Measurements from ENCODE around the gene SLC6A1.

The SLC6A1 gene

GRCh38 chr3:11014253-11014652, 21.7 kb downstream of the SLC6A1 start:
- H3K27me3 ChIP-seq (replicated peaks; ENCODE audit: insufficient read depth, low read length): peaks cover 57% of the 10 kb centered on the region
- no peak overlapping the region for H3K4me3 ChIP-seq (ENCODE audit: low read length)
- no peaks in the 10 kb centered on the region for H3K79me2 ChIP-seq (ENCODE audit: low read length)
- no peaks in the 10 kb centered on the region for H3K9me3 ChIP-seq (replicated peaks; ENCODE audit: insufficient read depth, low read length)
- H3K9me2 ChIP-seq (replicated peaks; ENCODE audit: insufficient read depth, low read length): no peaks in the 10 kb centered on the region
- H2AFZ ChIP-seq (ENCODE audit: low read length): no peak overlapping the region
- H3K4me1 ChIP-seq (ENCODE audit: low read length): no peaks in the 10 kb centered on the region
- DNase-seq: no peak
- H3F3A ChIP-seq (ENCODE audit: insufficient read depth, low read length): no peaks in the 10 kb centered on the region
- H4K20me1 ChIP-seq (ENCODE audit: insufficient read depth, low read length): no peaks in the 10 kb centered on the region
- H3K36me3 ChIP-seq (replicated peaks; ENCODE audit: insufficient read depth, low read length): no peaks in the 10 kb centered on the region
- no peak overlapping the region for H3K27ac ChIP-seq (ENCODE audit: low read length)
- TF ChIP-seq EZH2 (optimal IDR thresholded peaks at IDR 0.05; ENCODE audit: low read depth, low read length) (no peak), CTCF (IDR thresholded peaks at IDR 0.05; ENCODE audit: low read length) (no peak), EZH2phosphoT487 (IDR thresholded peaks at IDR 0.05; ENCODE audit: low read length) (no peak)
- H3K9ac ChIP-seq (ENCODE audit: low read length): no peak overlapping the region
- H3K4me2 ChIP-seq (ENCODE audit: low read depth, low read length): no peak overlapping the region

- Histone ChIP-seq H3K27me3 (replicated peaks; ENCODE audit: insufficient read depth, low read length) (peaks cover 52% of the 10 kb centered on the region), H2AFZ (ENCODE audit: low read length) (no peak overlapping the region), H3K9me3 (replicated peaks; ENCODE audit: insufficient read depth, low read length) (no peaks in the 10 kb centered on the region), H3K4me1 (ENCODE audit: low read length) (no peaks in the 10 kb centered on the region), H4K20me1 (ENCODE audit: insufficient read depth, low read length) (no peaks in the 10 kb centered on the region), H3K9ac (ENCODE audit: low read length) (no peak overlapping the region), H3K36me3 (replicated peaks; ENCODE audit: insufficient read depth, low read length) (no peaks in the 10 kb centered on the region), H3K9me2 (replicated peaks; ENCODE audit: insufficient read depth, low read length) (no peaks in the 10 kb centered on the region), H3K4me2 (ENCODE audit: low read depth, low read length) (no peak overlapping the region), H3F3A (ENCODE audit: insufficient read depth, low read length) (no peaks in the 10 kb centered on the region), H3K79me2 (ENCODE audit: low read length) (no peaks in the 10 kb centered on the region), H3K27ac (ENCODE audit: low read length) (no peak overlapping the region), H3K4me3 (ENCODE audit: low read length) (no peak overlapping the region)
- TF ChIP-seq EZH2 (optimal IDR thresholded peaks at IDR 0.05; ENCODE audit: low read depth, low read length): no peak
- no peak for TF ChIP-seq CTCF (IDR thresholded peaks at IDR 0.05; ENCODE audit: low read length)
- TF ChIP-seq EZH2phosphoT487 (IDR thresholded peaks at IDR 0.05; ENCODE audit: low read length): no peak
- DNase-seq: no peak
These were observed 22.2 kb downstream of the SLC6A1 start for GRCh38 chr3:11014752-11015151.

- H3K27me3 ChIP-seq (replicated peaks; ENCODE audit: insufficient read depth, low read length): peaks cover 51% of the 10 kb centered on the region
- H3K4me2 ChIP-seq (ENCODE audit: low read depth, low read length): no peak overlapping the region
- no peak overlapping the region for H3K4me3 ChIP-seq (ENCODE audit: low read length)
- no peak overlapping the region for H3K27ac ChIP-seq (ENCODE audit: low read length)
- H3F3A ChIP-seq (ENCODE audit: insufficient read depth, low read length): no peaks in the 10 kb centered on the region
- TF ChIP-seq EZH2phosphoT487 (IDR thresholded peaks at IDR 0.05; ENCODE audit: low read length) (no peak), EZH2 (optimal IDR thresholded peaks at IDR 0.05; ENCODE audit: low read depth, low read length) (no peak), CTCF (IDR thresholded peaks at IDR 0.05; ENCODE audit: low read length) (no peak)
- H3K4me1 ChIP-seq (ENCODE audit: low read length): no peaks in the 10 kb centered on the region
- no peaks in the 10 kb centered on the region for H3K9me2 ChIP-seq (replicated peaks; ENCODE audit: insufficient read depth, low read length)
- H2AFZ ChIP-seq (ENCODE audit: low read length): no peak overlapping the region
- no peaks in the 10 kb centered on the region for H3K36me3 ChIP-seq (replicated peaks; ENCODE audit: insufficient read depth, low read length)
- H4K20me1 ChIP-seq (ENCODE audit: insufficient read depth, low read length): no peaks in the 10 kb centered on the region
- no peak overlapping the region for H3K9ac ChIP-seq (ENCODE audit: low read length)
- H3K79me2 ChIP-seq (ENCODE audit: low read length): no peaks in the 10 kb centered on the region
- no peaks in the 10 kb centered on the region for H3K9me3 ChIP-seq (replicated peaks; ENCODE audit: insufficient read depth, low read length)
- no peak for DNase-seq
These were observed 22.8 kb downstream of the SLC6A1 start for GRCh38 chr3:11015369-11015768.
